ENCODE data around the gene ITGAV. TPM values are rescaled to one million over a fixed set of nuclear protein-coding genes. Genes with fewer than 3 reads are reported as not detected.

The ITGAV gene
- total RNA-seq, 2 donors from 2014 or later: 104 to 118 TPM

GRCh38 chr2:186699742-186700141 lies 109.9 kb downstream of the ITGAV start:
- intact Hi-C loops (cut with DNase I): no loop called here
- no peak for DNase-seq (ENCODE audit: low spot score)

DNA sequence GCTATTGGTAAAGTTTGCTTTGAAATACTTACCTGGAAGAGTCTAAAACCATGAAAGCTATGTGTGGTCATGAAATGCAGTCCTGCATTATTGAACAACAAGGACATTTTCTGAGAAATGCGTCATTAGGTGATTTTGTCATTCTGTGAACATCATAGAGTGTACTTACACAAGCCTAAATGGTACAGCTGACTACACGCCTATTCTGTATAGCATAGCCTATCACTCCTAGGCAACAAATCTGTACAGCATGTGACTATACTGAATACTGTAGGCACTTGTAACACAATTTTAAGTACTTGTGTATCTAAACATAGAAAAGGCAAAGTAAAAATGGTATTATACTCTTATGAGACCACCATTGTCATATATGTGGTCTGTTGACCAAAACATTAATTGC lies 112.2 kb downstream of the ITGAV start:
- intact Hi-C loops (cut with DNase I): no loop called here
- no peak for DNase-seq (ENCODE audit: low spot score)

DNA sequence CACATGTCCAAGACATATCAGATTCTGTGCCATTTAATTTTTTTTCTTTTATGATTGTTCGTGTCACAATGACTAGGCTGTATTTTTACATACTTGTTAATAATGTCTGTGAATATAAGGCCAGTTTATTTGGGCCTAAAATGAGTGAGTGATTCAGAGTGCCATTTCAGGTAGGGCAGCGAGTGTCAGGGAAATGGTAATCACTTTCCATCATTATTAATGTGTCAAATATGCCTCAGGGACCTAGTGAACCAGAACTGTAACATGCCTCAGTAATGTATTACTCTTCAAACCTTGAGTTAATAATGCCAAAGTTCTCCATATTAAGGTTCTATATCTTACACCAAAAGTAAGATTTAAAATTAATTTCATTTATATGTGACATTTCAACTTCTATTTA lies 112.6 kb downstream of the ITGAV start:
- intact Hi-C loops (cut with DNase I): no loop called here
- DNase-seq (ENCODE audit: low spot score): no peak

GRCh38 chr2:186704897-186705296 lies 115.0 kb downstream of the ITGAV start:
- intact Hi-C loops (cut with DNase I): no loop called here
- DNase-seq (ENCODE audit: low spot score): no peak

- intact Hi-C loops (cut with DNase I): no loop called here
These were observed 119.9 kb downstream of the ITGAV start for GRCh38 chr2:186709529-186710450.

DNA sequence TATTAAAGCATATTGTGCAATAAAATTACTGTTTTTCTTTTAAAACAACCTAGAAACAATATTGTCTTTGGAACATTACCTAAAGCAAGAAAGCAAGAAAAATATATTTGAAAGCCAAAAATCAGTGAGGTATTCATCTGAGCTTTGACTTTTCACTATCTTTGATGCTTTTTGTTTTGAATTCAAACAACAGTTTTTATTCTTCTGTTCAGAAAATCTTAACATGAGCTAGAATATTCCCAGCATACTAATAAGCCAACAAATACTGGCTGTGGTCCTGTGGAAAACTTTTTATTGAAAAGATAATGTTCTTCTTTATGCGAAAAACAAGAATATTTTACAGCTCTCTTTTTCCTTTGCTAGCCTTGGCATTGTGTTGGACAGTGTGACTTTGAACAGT lies 123.8 kb downstream of the ITGAV start:
- intact Hi-C loops (cut with DNase I): no loop called here
- no peak for DNase-seq (ENCODE audit: low spot score)

More at GRCh38 chr2:186709529-186710450, 119.9 kb downstream of the ITGAV start:
- no peak for DNase-seq (ENCODE audit: low spot score)

DNA sequence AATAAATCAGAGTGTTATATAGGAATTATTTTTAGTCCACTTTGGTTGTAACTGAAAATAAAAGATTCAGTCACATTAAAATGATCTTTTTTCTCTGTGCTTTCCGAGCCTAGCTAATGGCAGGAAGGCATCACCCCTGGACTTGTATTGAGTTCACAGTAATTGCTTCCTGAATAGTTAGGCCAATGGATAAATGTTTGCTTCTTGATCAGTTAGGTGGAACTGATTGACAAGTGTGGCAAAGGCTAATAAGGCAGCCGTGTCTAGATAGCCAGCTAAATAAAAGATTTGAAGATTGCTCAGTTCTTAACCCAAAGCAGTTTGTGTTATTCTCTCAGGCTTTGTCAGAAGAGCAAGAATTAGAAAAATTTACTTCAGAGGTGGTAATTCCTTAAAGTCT lies 124.8 kb downstream of the ITGAV start:
- DNase-seq (ENCODE audit: low spot score): no peak
- intact Hi-C loops (cut with DNase I): no loop called here

- no peak for DNase-seq (ENCODE audit: low spot score)
- intact Hi-C loops (cut with DNase I): no loop called here
These were observed 126.1 kb downstream of the ITGAV start for GRCh38 chr2:186716004-186716403.

- intact Hi-C loops (cut with DNase I): no loop called here
- DNase-seq (ENCODE audit: low spot score): no peak
These were observed 127.0 kb downstream of the ITGAV start for GRCh38 chr2:186716899-186717298.

DNA sequence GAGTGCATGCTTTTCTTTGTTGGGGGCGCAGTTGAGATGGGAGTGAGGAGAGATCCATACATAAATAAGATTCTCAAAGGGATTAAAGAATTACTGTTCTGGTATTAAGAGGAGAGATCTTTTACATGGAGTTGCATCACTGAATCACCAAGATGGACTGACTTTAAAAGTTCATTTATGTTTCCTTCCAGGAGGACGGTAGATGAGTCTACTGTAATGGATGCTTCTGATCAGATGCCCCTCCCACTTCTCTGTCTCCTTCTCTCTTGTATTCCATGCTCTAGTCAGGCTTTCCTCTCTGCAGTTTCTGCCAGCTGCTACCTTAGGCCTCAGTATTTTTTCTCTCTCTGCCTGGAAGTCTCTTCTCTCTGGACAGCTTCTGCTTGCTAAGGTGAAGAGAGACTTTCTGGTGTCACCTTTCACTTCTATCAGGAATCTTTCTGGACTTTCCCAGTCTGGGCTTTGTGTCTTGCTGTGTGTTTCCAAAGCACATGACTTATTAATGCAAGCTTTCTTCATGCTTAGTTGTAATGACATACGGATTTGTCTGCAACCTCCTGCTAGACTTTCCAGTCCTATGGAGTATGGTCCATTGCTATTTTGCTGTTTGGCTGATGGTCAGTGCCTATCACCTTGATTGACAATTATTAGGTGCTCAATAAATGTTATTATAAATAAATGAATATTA lies 127.6 kb downstream of the ITGAV start:
- no peak for DNase-seq (ENCODE audit: low spot score)
- intact Hi-C loops (cut with DNase I): no loop called here

GRCh38 chr2:186718122-186718521 lies 128.3 kb downstream of the ITGAV start:
- no peak for DNase-seq (ENCODE audit: low spot score)
- intact Hi-C loops (cut with DNase I): no loop called here

GRCh38 chr2:186718903-186719302 lies 129.0 kb downstream of the ITGAV start:
- intact Hi-C loops (cut with DNase I): no loop called here
- DNase-seq (ENCODE audit: low spot score): no peak

GRCh38 chr2:186721956-186722355 lies 132.1 kb downstream of the ITGAV start:
- no peak for DNase-seq (ENCODE audit: low spot score)
- intact Hi-C loops (cut with DNase I): no loop called here

DNA sequence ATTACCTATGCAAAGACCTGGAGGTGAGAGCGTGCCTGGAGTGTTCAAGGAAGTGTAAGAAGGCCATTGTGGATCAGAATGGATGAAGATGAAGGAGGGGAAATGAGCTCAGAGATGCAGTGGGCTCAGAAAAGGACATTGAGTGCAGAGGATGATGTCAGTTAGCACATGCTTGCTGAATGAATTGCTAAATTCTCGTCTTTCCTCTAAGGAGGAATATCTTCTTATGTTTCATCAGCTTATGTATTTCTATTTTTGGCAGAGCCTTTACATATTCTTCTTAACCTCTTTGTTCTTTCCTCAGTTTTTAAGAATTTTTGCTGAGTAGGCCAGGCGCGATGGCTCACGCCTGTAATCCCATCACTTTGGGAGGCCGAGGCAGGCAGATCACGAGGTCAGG lies 134.9 kb downstream of the ITGAV start:
- no peak for DNase-seq (ENCODE audit: low spot score)

DNA sequence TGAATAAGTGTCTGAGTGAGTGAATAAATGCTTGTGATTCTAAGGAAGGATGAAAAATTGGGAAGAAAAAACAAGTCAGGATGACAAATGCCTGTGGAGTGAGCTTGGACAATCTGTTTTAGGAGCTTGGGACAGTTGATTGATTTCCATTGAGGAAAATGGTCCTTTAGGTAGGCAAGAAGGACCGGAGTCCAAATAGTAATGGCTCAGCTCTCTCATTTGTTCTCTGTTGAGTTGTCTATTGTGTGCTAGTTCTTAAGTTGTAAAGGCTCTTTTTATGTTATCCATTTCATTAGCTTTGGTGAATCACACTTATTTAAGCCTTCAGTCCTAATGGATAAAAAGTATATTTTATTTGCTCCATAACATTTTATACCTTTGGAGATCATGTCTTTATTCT lies 135.9 kb downstream of the ITGAV start:
- intact Hi-C loops (cut with DNase I): no loop called here

More for the DNA sequence above, 134.9 kb downstream of the ITGAV start:
- intact Hi-C loops (cut with DNase I): no loop called here

DNA sequence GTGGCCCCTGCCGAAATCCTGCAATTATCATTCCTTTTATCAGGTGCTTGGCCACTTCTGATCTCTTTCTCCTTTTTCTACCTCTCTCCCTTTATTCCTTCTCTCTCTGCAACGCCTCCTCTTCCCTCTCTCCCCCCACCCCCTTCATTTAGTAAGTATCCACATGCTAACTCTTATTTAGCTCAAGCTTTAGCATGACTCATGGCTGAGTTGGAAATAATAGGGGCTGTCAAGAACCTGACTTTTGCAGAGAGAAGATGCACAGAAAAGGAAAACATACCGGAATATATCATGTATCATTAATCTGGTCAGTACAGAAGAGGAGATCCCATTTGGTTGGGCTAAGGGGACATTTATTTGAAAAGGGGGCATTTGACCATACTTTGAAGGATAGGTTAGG lies 137.1 kb downstream of the ITGAV start:
- DNase-seq (ENCODE audit: low spot score): no peak
- intact Hi-C loops (cut with DNase I): no loop called here

More for the DNA sequence above, 135.9 kb downstream of the ITGAV start:
- no peak for DNase-seq (ENCODE audit: low spot score)

- intact Hi-C loops (cut with DNase I): no loop called here
- no peak for DNase-seq (ENCODE audit: low spot score)
These were observed 138.8 kb downstream of the ITGAV start for GRCh38 chr2:186728631-186729030.
